ENCODE results near the gene BMP2K. TPM values are rescaled to one million over a fixed set of nuclear protein-coding genes. Genes with fewer than 3 reads are reported as not detected.

Gene BMP2K
- total and polyA plus RNA-seq, 2 of the 8 experiments (the other 6 are each of a cell fraction or from before 2014, with no cell fraction given) = 15.6 to 24.1 TPM

DNA sequence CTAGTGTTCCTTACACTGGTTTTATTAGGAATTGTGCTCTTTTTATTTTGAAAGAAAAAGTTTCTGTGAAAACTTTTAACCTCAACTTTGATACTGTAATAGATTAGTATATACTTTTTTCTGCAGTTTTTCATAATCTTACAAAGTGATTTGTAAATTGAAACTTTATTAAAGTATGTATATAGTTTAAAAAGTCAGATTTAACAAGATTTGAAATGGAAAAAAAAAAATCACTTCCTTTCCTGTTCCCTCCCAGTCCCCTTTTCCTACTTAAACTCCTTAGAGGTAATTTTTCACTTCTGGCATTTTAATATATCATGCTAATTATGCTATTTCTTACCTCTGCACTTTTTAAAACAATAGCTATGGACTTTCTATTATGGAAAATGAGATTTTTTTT, 113.8 kb downstream of the BMP2K start:
- Histone ChIP-seq H2BK5ac (ENCODE audit: low read depth, low read length) (no peak overlapping the region), H3K36me3 (ENCODE audit: control insufficient read depth in 2 of 4, insufficient read depth in 4 of 4, low read length in 3 of 4) (peaks cover 0 to 23% (median 4%) of the 10 kb centered on the region in 4 experiments; a peak in 3 of 8 replicates), H3K56ac (replicated peaks; ENCODE audit: insufficient read length, low read depth, low read length) (no peak overlapping the region), H2AFZ (ENCODE audit: low read length) (no peak overlapping the region), H4K91ac (replicated peaks; ENCODE audit: insufficient read length, low read length) (no peak overlapping the region), H3K18ac (ENCODE audit: extremely low read depth, low read length) (no peak overlapping the region), H3K4me3 (ENCODE audit: extremely low read depth in 1 of 4, insufficient read depth in 2 of 4, low read depth in 3 of 4, low read length in 4 of 4) (no peak overlapping the region), H3K79me2 (ENCODE audit: control insufficient read depth in 1 of 2, insufficient read depth in 2 of 2, low read length in 2 of 2) (no peaks in the 10 kb centered on the region), H4K5ac (ENCODE audit: insufficient read length, low read depth, low read length) (no peak overlapping the region), H3K27me3 (replicated peaks in 1 of 4; ENCODE audit: control insufficient read depth in 3 of 4, extremely low read depth in 1 of 4, insufficient read depth in 3 of 4, low read length in 3 of 4) (no peaks in the 10 kb centered on the region), H4K8ac (ENCODE audit: extremely low read depth, insufficient read depth, low read length) (no peak overlapping the region), H3K4me1 (replicated peaks in 1 of 4; ENCODE audit: control insufficient read depth in 3 of 4, insufficient read depth in 4 of 4, low read length in 3 of 4) (no peaks in the 10 kb centered on the region), H3K4me2 (ENCODE audit: insufficient read depth in 1 of 2, low read depth in 2 of 2, low read length in 2 of 2) (no peak overlapping the region), H3K23me2 (ENCODE audit: low read depth, low read length) (no peaks in the 10 kb centered on the region), H3K79me1 (ENCODE audit: low read depth, low read length) (no peaks in the 10 kb centered on the region), H2BK12ac (ENCODE audit: low read depth, low read length) (no peak overlapping the region), H3K9me3 (ENCODE audit: insufficient read depth in 2 of 2, low read depth in 1 of 2, low read length in 1 of 2) (no peaks in the 10 kb centered on the region), H3K4ac (replicated peaks; ENCODE audit: insufficient read length, low read depth, low read length) (no peak overlapping the region), H3K14ac (ENCODE audit: insufficient read length) (no peak overlapping the region), H2AK5ac (ENCODE audit: low read depth, low read length) (no peak overlapping the region), H3K27ac (ENCODE audit: low read depth, low read length) (no peak overlapping the region), H2BK15ac (ENCODE audit: low read length) (no peak overlapping the region), H3K9ac (replicated peaks in 1 of 4; ENCODE audit: extremely low read depth in 1 of 4, low read depth in 3 of 4, low read length in 3 of 4) (no peak overlapping the region), H4K20me1 (replicated peaks in 1 of 2; ENCODE audit: control insufficient read depth in 1 of 2, insufficient read depth in 2 of 2, low read length in 2 of 2) (no peaks in the 10 kb centered on the region), H2BK120ac (replicated peaks; ENCODE audit: low read depth, low read length) (no peak overlapping the region), H3K23ac (ENCODE audit: insufficient read length) (no peak overlapping the region), H2BK20ac (ENCODE audit: low read length) (no peak overlapping the region)
- ChIA-PET POLR2A (ENCODE audit: partially characterized antibody) (no interaction called here), CTCF (ENCODE audit: partially characterized antibody) (no interaction called here)
- FAIRE-seq = no peak
- no peak for DNase-seq (ENCODE audit: low read depth in 1 of 2, low spot score in 2 of 2)
- TF ChIP-seq RBBP5 (IDR thresholded peaks at IDR 0.05; ENCODE audit: borderline replicate concordance, low read depth, low read length) (no peak), ATF3 (IDR thresholded peaks at IDR 0.05; ENCODE audit: insufficient read depth, low read depth, low read length) (no peak), TEAD4 (IDR thresholded peaks at IDR 0.05; ENCODE audit: low read depth, low read length) (no peak)
